Psoas muscle (tissue), 8 donors: ENCODE results near the gene SLC16A3. TPM values are rescaled to one million over a fixed set of nuclear protein-coding genes. Genes with fewer than 3 reads are reported as not detected.

ENCODE experiments used
- ATAC-seq, 4 donors: fragments of 200-7000 bp; cut with Tn5 transposase; one replicate each; pipeline ENCODE4 v1.9.1; 2020; ENCODE audit warnings: moderate library complexity in 3 of 4, mild to moderate bottlenecking in 2 of 4
- DNase-seq, 2 donors: peaks; one replicate each; pipeline ENCODE4 v3.0.0-alpha.2; 2020
- H3K27ac ChIP-seq: fragments of 200-600 bp; one replicate; pipeline ENCODE4 v1.8.0; 2022
- H3K27me3 ChIP-seq, 3 donors: fragments of 200-600 bp in 1 of 3; one replicate each; pipeline versions ENCODE4 v1.6.1 to v1.8.0; 2013 to 2022; ENCODE audit warnings: low read length in 2 of 3, mild to moderate bottlenecking in 2 of 3, moderate library complexity in 1 of 3; ENCODE audit not compliant: insufficient read depth in 3 of 3
- H3K36me3 ChIP-seq, 2 donors: fragments of 200-600 bp in 1 of 2; one replicate each; pipeline versions ENCODE4 v1.6.1 to v1.8.0; 2013 to 2022; ENCODE audit warnings: low read depth in 1 of 2, mild to moderate bottlenecking in 1 of 2, moderate library complexity in 1 of 2; ENCODE audit not compliant: insufficient read depth in 1 of 2
- H3K4me1 ChIP-seq: fragments of 200-600 bp; one replicate; pipeline ENCODE4 v1.8.0; 2022
- H3K4me3 ChIP-seq: fragments of 200-600 bp; one replicate; pipeline ENCODE4 v1.8.0; 2022; ENCODE audit warnings: mild to moderate bottlenecking
- H3K9me3 ChIP-seq: fragments of 200-600 bp; one replicate; pipeline ENCODE4 v1.8.0; 2022
- CTCF ChIP-seq: fragments of 200-600 bp; IDR thresholded peaks from one replicate; pipeline ENCODE4 v1.8.0; 2022; ENCODE audit warnings: antibody characterized with exemption
- WGBS, 3 donors: extraction: QIAGEN DNeasy Blood & Tissue Kit; methylation state at CpG; one replicate each; pipeline versions ENCODE4 v1.1.6 to v1.1.7; 2013; 5-methylcytosine and 5-hydroxymethylcytosine counted together
- intact Hi-C, 2 donors: fragments of 100-400 bp; cut with DNase I; formaldehyde crosslinking; loops; one replicate each; pipeline versions ENCODE4 v1.11.0 to v1.14.2; 2022
- polyA plus RNA-seq, 3 donors: library from polyadenylated mRNA; stranded (reverse); fragments of 200-250 nt; gene quantifications; one replicate each; pipeline ENCODE4 v1.2.3, GENCODE V29; 2013
- total RNA-seq, 4 donors: library from RNA; stranded (reverse); fragmentation: NEBNext Ultra II Directional in 2 of 4; extraction: Animal tissue kit (Norgen Biotek cat#: 25700) in 2 of 4; gene quantifications; one replicate each; pipeline versions ENCODE4 v1.2.1 to v1.2.4, GENCODE V29; 2021 to 2023
- donor health status: healthy with polysubstance abuse.
- donor health status: DM: no; HTN: no; CAD: no; lungs with moderate emphysema.
- donor health status: Bipolar disorder and iron deficiency.
- donor health status: healthy.
- donor health status: DM: yes; HTN: yes; CAD: no.
- donor health status: DM: no; HTN: no; CAD: no.
- donor health status: DM: no; HTN: no; CAD: no.
- donor health status: DM: yes; HTN: yes; CAD: no.

Gene SLC16A3
- total and polyA plus RNA-seq, 7 donors: 18.6 to 263 (median 118) TPM

- no peak for TF ChIP-seq CTCF
- intact Hi-C loops: no loop called here
- Histone ChIP-seq H3K9me3 (no peaks in the 10 kb centered on the region), H3K27ac (peak overlapping the region; percentile 87), H3K36me3 (peaks cover 5 to 66% of the 10 kb centered on the region in 2 donors), H3K27me3 (no peaks in the 10 kb centered on the region), H3K4me3 (no peak overlapping the region), H3K4me1 (peaks cover 74% of the 10 kb centered on the region)
- DNase-seq (peak in 1 of 2 donors; percentile 56), ATAC-seq (no peak)
- WGBS, 3 donors: 80 to 90% (median 80%) methylated on average over 19 of the region's 19 CpGs
Observed at GRCh38 chr17:82243648-82244412, 15.0 kb downstream of the SLC16A3 start.

GRCh38 chr17:82244413-82245133 lies 15.7 kb downstream of the SLC16A3 start:
- Histone ChIP-seq H3K27me3 (no peaks in the 10 kb centered on the region), H3K36me3 (peaks cover 6 to 66% of the 10 kb centered on the region in 2 donors), H3K9me3 (no peaks in the 10 kb centered on the region), H3K4me3 (no peak overlapping the region), H3K4me1 (peaks cover 66% of the 10 kb centered on the region), H3K27ac (peak overlapping the region; percentile 87)
- intact Hi-C loops: loop anchor here in 1 of 2 donors (5.0 kb wide), 1 partner anchor 73 kb away; the partner anchor contains the start of gene CD7
- 80 to 86% (median 82%) methylated on average over 38 to 39 of the region's 39 CpGs for WGBS, 3 donors
- ATAC-seq (no peak), DNase-seq (peak; percentile 40 to 59)
- TF ChIP-seq CTCF: peak; percentile 38

- DNase-seq (peak; percentile 29 to 53), ATAC-seq (no peak)
- Histone ChIP-seq H3K27me3 (no peaks in the 10 kb centered on the region), H3K4me3 (no peak overlapping the region), H3K9me3 (no peaks in the 10 kb centered on the region), H3K27ac (peak overlapping the region; percentile 87), H3K36me3 (peaks cover 13 to 72% of the 10 kb centered on the region in 2 donors), H3K4me1 (peaks cover 58% of the 10 kb centered on the region)
- TF ChIP-seq CTCF: no peak
- intact Hi-C loops: loop anchor here in 1 of 2 donors (5.0 kb wide), 1 partner anchor 72 kb away; the partner anchor contains the start of gene CD7
- WGBS, 3 donors: 87 to 89% (median 88%) methylated on average over 43 to 47 of the region's 47 CpGs
Observed at GRCh38 chr17:82245134-82246039, 16.5 kb downstream of the SLC16A3 start.

- Histone ChIP-seq H3K9me3 (no peaks in the 10 kb centered on the region), H3K36me3 (peaks cover 16 to 78% of the 10 kb centered on the region in 2 donors), H3K4me1 (peaks cover 52% of the 10 kb centered on the region), H3K4me3 (no peak overlapping the region), H3K27ac (peak overlapping the region; percentile 87), H3K27me3 (no peaks in the 10 kb centered on the region)
- intact Hi-C loops: loop anchor here in 1 of 2 donors (5.0 kb wide), 1 partner anchor 71 kb away; the partner anchor contains the start of gene CD7
- ATAC-seq (no peak), DNase-seq (peak in 1 of 2 donors; percentile 14)
- WGBS, 3 donors: 90 to 96% (median 95%) methylated on average over 5 of the region's 5 CpGs
- no peak for TF ChIP-seq CTCF
Observed at GRCh38 chr17:82246040-82246364, 17.2 kb downstream of the SLC16A3 start.
